HepG2 (cell line): ENCODE data around the gene RAB24. TPM values are rescaled to one million over a fixed set of nuclear protein-coding genes. Genes with fewer than 3 reads are reported as not detected.
A peak's percentile ranks its signal among the peaks of the same experiment; 100 is the strongest.

Experiments used
- GATAD2A ChIP-seq: IDR thresholded peaks from 2 replicates; pipeline ENCODE4 v1.6.1; 2016
- HNRNPL ChIP-seq: fragments of 200-400 bp; formaldehyde crosslinking; IDR thresholded peaks from 2 replicates; pipeline ENCODE4 v1.6.1; 2017; ENCODE audit warnings: mild to moderate bottlenecking, low read depth, low read length
- HOXA5 ChIP-seq: sonication (generic); formaldehyde crosslinking; IDR thresholded peaks from 2 replicates; pipeline ENCODE4 v1.4.0; 2020; ENCODE audit warnings: missing genetic modification reagents
- HOXA9 ChIP-seq: sonication (generic); formaldehyde crosslinking; IDR thresholded peaks from 2 replicates; pipeline ENCODE4 v1.8.1; 2022; ENCODE audit warnings: missing genetic modification reagents, mild to moderate bottlenecking, moderate library complexity, borderline replicate concordance
- NFYB ChIP-seq: sonication (generic); formaldehyde crosslinking; IDR thresholded peaks from 2 replicates; pipeline ENCODE4 v1.4.0; 2020; ENCODE audit warnings: missing genetic modification reagents
- RERE ChIP-seq: IDR thresholded peaks from 2 replicates; pipeline ENCODE4 v1.6.1; 2016; ENCODE audit warnings: low read depth, missing genetic modification reagents, missing compliant biosample characterization
- THAP11 ChIP-seq: IDR thresholded peaks from 2 replicates; pipeline ENCODE4 v1.6.1; 2016; ENCODE audit warnings: missing biosample characterization, missing genetic modification reagents
- ZFP91 ChIP-seq: sonication (generic); formaldehyde crosslinking; IDR thresholded peaks from 2 replicates; pipeline ENCODE4 v1.9.0; 2022; ENCODE audit warnings: missing genetic modification reagents, mild to moderate bottlenecking, borderline replicate concordance
- ZNF205 ChIP-seq: IDR thresholded peaks from 2 replicates; pipeline ENCODE4 v1.6.1; 2018; ENCODE audit warnings: missing biosample characterization, missing genetic modification reagents
- ZNF274 ChIP-seq: sonication (generic); formaldehyde crosslinking; IDR thresholded peaks from 2 replicates; pipeline ENCODE4 v1.5.1; 2020; ENCODE audit warnings: mild to moderate bottlenecking, missing genetic modification reagents
- ZNF546 ChIP-seq: sonication (generic); formaldehyde crosslinking; conservative IDR thresholded peaks from 2 replicates; pipeline ENCODE4 v1.8.1; 2023; ENCODE audit warnings: mild to moderate bottlenecking, missing genetic modification reagents
- ZNF646 ChIP-seq: sonication (generic); formaldehyde crosslinking; IDR thresholded peaks from 2 replicates; pipeline ENCODE4 v1.9.0; 2021; ENCODE audit warnings: mild to moderate bottlenecking, missing genetic modification reagents
- ZNF652 ChIP-seq: IDR thresholded peaks from 2 replicates; pipeline ENCODE4 v1.6.1; 2016; ENCODE audit warnings: low read depth, borderline replicate concordance
- ZNF768 ChIP-seq: sonication (generic); formaldehyde crosslinking; IDR thresholded peaks from 2 replicates; pipeline ENCODE4 v1.4.0; 2020; ENCODE audit warnings: missing genetic modification reagents
- ZNF776 ChIP-seq: sonication (generic); formaldehyde crosslinking; IDR thresholded peaks from 2 replicates; pipeline ENCODE4 v1.4.0; 2020; ENCODE audit warnings: mild to moderate bottlenecking, missing genetic modification reagents
- polyA plus RNA-seq, 8 experiments: library from polyadenylated mRNA; depleted of rRNA in 3 of 8; stranded (reverse) in 7 of 8; unstranded in 1 of 8; fragments of >200 nt; fragmentation: Illumina TruSeq in 4 of 8; extraction: Trizol in 4 of 8; gene quantifications; 2 replicates each; pipeline versions ENCODE4 v1.2.1 to v1.2.3, GENCODE V29; 2011 to 2016; ENCODE audit warnings: low read depth in 4 of 8, missing spikeins in 1 of 8, mixed read lengths in 1 of 8; ENCODE audit not compliant: insufficient read depth in 1 of 8
- total RNA-seq, 5 experiments: library from RNA; depleted of rRNA; stranded (reverse); fragments of >200 nt; fragmentation: Illumina TruSeq; extraction: Trizol; gene quantifications; 2 replicates each; pipeline ENCODE4 v1.2.3, GENCODE V29; 2016; ENCODE audit warnings: low read depth in 1 of 5

Gene RAB24
- total and polyA plus RNA-seq, 2 of the 13 experiments (the other 11 are each of a cell fraction or from before 2014, with no cell fraction given): 22.9 to 63.7 TPM

GRCh38 chr5:177351392-177352329 lies 48.1 kb upstream of the RAB24 start, which contains the start of gene LMAN2 (continued):
- TF ChIP-seq ZFP91 (peak; percentile 87; the same call in 1 of the 2 replicates), HOXA9 (CRISPR knock-in tag) (no peak), GATAD2A (peak; percentile 23; the same call in 1 of the 2 replicates), ZNF274 (CRISPR knock-in tag) (no peak), ZNF652 (CRISPR knock-in tag) (no peak), ZNF646 (CRISPR knock-in tag) (no peak), RERE (0 out of 2 replicates have a peak, but pooled peaks have one; percentile 17), NFYB (CRISPR knock-in tag) (peak; percentile 100), ZNF768 (CRISPR knock-in tag) (peak; percentile 39; the same call in 1 of the 2 replicates), THAP11 (peak; percentile 98), HNRNPL (0 out of 2 replicates have a peak, but pooled peaks have one; percentile 29), ZNF776 (CRISPR knock-in tag) (no peak), ZNF205 (0 out of 2 replicates have a peak, but pooled peaks have one; percentile 22), ZNF546 (CRISPR knock-in tag) (0 out of 2 replicates have a peak, but pooled peaks have one; percentile 22), HOXA5 (CRISPR knock-in tag) (peak; percentile 77)
